Peyer's patch (tissue), 4 donors: ENCODE results near the gene NOL11.

Experiments used
- POLR2A ChIP-seq, 2 donors: fragments of 450-650 bp; IDR thresholded peaks; one replicate each; pipeline ENCODE4 v1.5.1; 2017; ENCODE audit warnings: antibody characterized with exemption in 2 of 2, mild to moderate bottlenecking in 2 of 2, moderate library complexity in 2 of 2
- TF ChIP-seq, protein P1 (sequence below), 6 experiments: fragments of 450-650 bp in 4 of 6; fragments of 200-600 bp in 2 of 6; sonication (generic) in 1 of 6; IDR thresholded peaks; one replicate each; pipeline ENCODE4 v1.5.1; 2017 to 2019; ENCODE audit warnings: antibody characterized with exemption in 6 of 6, mild to moderate bottlenecking in 3 of 6, moderate library complexity in 1 of 6

GRCh38 chr17:67725373-67725791, 7.6 kb downstream of the NOL11 start:
- TF ChIP-seq, protein P1, sequence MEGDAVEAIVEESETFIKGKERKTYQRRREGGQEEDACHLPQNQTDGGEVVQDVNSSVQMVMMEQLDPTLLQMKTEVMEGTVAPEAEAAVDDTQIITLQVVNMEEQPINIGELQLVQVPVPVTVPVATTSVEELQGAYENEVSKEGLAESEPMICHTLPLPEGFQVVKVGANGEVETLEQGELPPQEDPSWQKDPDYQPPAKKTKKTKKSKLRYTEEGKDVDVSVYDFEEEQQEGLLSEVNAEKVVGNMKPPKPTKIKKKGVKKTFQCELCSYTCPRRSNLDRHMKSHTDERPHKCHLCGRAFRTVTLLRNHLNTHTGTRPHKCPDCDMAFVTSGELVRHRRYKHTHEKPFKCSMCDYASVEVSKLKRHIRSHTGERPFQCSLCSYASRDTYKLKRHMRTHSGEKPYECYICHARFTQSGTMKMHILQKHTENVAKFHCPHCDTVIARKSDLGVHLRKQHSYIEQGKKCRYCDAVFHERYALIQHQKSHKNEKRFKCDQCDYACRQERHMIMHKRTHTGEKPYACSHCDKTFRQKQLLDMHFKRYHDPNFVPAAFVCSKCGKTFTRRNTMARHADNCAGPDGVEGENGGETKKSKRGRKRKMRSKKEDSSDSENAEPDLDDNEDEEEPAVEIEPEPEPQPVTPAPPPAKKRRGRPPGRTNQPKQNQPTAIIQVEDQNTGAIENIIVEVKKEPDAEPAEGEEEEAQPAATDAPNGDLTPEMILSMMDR (IDR thresholded peaks at IDR 0.05) = no peak
- TF ChIP-seq POLR2A (IDR thresholded peaks at IDR 0.05) = no peak
